HL-60/S4 (cell line): Measurements from ENCODE around the gene FAM32A.

Experiments
- in situ Hi-C: fragments of 300-500 bp; cut with MboI; formaldehyde crosslinking; loops from 2 replicates; pipeline ENCODE4 v1.14.3; 2022; ENCODE audit warnings: low sequenced_read_pairs

FAM32A gene

DNA sequence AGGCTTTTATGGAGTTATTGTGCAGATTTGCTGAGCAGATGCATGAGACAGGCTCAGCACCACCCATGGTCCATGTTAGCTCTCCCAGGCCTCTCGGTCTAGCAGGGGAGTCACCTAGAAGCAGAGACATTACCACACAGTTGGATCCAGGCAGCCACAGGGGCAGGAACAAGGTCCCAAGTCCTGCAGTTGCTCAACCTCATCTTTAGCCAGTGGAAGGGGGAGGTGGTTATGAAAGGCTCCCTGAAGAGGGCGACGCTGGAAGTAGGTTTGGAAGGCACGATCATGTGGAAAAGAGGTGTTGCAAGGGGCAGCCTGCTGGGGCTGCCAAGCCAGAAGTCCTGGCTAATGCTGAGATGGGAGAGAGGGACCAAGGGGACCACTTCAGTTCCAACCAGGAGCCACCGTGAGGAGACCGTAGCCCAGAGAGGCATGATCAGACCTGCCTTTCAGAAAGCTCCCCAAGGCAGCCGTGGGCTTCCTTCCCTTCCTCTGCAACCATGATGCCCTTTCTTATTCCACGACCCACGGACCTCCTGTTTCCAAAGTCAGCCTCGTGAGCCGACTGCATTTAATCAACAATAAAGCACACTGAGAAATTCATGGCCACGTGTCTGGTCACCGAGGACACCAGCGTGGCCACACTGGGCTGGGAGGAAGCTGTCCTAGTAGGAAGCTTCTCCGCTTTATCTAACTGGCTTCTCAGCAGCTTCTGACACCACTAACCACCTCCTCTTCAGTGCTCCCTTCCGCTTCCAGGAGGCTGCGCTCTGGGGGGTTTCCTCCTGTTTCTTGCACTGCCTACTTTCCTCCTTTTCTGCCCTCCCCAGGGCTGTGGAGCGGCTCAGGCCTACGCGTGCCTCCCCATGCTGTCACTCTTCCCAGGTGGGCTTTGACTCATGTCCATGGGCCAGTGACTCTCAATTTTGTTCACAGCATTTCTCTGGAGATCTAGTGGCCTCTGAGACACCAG lies 15.1 kb downstream of the FAM32A start:
- in situ Hi-C loops = no loop called here

DNA sequence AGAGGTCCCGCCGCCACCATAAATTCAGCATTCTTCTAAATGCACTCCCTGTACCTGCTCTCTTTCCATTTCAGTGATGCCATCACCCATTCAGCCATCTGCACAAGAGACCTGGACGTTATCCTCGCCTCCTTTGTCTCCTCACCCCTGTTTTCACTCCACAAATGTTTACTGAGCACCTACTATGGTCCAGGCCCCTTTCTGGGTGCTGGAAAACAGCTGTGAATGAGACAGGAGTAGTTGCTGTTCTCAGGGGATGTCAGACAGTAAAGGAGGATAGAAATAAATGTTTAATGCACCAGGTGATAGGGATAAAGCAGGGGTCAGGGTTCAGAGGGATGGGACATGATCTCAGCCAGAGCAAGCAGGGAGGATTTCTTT lies 15.8 kb downstream of the FAM32A start:
- in situ Hi-C loops = no loop called here

DNA sequence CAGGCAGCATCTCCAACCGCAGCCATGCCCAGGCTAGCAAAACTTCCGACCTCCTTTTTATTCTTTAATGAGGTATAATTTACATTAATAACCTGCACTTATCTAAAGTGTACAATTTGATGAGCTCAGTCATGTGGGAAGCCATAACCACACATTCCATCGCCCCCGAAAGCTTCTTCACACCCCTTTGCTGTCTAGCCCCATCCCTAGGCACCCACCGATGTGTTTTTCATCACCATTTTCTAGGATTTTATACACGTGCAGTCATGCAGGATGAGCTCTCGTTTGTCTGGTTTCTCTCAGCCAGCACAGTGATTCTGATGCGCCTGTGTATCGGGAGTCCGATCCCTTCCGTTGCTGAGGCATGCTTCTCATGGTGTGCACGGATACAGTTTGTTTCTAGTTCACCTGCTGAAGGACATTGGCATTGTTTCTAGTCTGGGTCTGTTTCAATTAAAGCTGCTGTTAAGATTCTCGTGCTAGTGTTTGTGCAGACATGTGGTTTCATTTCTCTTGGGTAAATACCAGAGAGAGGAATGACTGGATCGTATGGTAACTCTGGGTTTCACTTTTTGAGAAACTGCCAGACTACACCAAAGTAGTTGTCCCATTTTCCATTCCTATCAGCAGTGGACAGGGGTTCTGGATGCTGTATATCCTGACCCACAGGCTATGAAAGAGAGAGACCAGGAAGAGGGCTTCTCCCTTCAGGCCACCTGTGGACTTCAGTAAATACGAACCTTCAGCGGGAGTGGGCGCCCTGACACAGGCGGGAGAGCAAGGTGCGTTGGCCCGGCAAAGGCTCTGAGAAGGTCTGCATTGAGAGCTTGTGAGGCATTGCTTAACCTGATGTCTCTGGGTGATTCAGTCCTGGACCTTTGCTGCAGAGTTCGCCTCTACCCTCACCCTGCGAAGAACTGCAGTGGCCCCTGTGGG lies 17.4 kb downstream of the FAM32A start:
- in situ Hi-C loops = no loop called here

DNA sequence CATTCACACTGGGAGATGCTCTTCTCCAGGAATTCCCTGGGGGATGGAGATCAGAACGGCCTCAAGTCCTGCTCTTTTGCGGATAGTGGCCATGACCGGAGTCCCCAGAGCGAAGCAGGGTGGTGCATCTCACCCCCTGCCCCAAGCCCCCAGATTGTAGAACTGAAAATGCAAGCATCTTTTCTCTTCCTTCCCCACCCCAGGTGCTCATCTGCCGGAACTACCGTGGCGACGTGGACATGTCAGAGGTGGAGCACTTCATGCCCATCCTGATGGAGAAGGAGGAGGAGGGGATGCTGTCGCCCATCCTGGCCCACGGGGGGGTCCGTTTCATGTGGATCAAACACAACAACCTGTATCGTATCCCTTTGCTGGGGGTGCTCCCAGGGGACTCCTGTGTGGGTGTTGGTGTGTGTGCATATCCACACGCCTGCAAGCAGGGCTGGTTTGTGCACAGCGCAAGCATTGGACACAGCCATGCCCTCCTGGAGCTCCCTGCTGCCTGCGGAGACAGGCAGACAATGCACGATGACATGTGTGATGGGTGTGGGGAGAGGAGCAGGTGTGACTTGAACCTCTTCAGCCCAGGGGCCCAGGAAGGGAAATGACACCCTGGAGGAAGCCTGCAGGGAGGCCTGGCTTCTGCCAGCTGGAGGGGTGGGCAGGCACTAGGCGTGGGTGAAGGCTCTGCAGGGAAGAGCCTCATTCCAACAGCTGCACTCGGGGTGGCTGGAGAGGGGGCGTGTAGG lies 18.2 kb downstream of the FAM32A start:
- in situ Hi-C loops = no loop called here

DNA sequence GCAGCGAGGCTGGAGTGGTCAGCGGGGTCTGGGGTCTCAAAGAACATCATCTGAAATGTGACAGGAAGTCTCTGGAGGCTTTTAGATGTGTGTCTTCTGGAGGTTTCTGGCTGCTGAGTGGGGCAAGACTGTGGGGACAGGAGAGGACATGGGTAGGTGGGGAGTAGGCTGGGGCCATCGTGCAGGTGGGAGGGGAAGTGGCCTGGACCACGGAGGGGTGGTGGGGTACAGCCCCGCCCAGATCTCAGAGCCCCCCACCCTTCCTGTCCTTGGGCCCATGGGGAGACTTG lies 18.7 kb downstream of the FAM32A start:
- in situ Hi-C loops = no loop called here

DNA sequence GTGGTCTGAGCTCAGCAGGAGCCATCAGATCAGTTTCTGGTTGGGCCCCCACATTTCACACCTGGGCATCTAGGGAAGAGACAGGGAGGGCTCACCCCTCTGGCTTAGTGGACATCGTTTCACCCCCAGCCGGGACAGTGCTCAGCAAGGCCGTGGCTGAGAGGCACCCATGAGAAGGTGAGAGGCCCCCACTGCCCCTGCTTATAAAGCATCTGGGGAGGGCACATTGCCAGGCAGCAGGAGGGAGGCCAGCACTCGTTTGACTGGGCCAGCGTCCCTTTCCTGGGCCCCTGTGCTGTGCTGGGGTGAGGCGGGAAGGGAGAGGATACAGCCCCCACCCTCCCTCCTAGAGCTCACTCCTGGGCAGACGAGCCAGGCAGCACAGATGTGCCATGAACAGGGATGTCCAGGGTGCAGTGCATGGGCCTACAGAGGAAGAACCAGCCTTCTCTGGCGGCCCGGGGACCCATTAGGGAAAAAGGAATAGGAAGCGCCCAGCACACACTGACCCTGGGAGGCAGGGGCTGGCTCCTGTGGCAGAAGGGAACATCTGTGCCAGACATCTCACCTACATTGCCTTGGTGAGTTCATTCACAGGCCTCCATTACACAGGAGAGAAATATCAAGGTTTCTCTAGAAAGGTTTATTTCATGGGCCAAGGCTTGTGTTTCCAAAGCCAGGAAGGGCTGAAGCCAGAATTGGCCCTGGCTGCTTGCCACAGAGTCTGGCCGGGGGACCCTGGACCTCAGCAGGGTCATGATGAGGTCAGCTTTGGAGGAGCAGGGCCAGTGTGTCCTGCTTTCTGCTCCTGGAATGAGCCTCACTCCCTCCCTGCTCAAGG lies 20.2 kb downstream of the FAM32A start:
- in situ Hi-C loops = no loop called here

DNA sequence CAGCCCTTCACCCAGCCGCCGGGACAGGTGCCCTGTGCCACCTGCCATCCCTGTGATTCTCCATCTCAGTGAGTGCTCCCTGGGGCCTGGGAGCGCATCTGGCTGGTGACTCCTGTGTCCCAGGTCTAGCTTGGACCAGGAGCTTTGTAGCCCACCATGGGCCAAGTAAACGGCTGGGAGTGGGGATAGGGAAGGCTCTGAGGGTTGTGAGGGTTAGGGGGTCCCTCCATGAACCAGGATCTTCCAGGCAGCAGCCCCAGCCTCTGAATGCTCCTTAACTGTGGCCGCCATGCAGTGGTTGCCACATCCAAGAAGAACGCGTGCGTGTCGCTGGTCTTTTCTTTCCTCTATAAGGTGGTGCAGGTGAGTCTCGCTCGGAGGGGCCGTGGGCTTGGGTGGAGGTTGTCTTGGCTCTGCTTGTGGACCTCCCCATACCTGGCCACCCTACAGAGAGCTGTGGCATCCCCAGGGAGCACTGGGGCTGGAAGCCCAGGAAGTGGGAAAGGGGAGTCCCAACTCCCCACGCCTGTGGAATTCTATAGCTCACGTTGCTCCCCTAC lies 20.9 kb downstream of the FAM32A start:
- in situ Hi-C loops = no loop called here

DNA sequence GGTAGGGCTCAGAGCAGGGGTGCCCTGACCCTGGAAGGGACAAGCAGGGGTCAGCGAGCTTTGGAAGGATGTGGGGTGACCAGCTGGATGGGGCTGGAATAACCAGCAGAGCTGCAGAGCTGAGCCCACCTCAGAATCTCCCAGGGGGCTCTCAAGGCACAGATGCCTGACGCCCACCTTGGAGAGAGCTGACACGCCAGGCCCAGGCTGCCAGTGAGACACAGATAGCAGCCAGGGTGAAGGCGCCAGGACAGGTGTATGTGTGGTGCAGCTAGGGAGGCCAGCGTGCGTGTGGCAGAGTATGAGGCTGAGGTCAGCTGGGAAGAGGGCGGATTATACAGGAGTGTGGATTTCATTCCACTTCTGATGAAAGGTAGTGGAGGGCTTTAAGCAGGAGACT lies 21.4 kb downstream of the FAM32A start:
- in situ Hi-C loops = no loop called here

DNA sequence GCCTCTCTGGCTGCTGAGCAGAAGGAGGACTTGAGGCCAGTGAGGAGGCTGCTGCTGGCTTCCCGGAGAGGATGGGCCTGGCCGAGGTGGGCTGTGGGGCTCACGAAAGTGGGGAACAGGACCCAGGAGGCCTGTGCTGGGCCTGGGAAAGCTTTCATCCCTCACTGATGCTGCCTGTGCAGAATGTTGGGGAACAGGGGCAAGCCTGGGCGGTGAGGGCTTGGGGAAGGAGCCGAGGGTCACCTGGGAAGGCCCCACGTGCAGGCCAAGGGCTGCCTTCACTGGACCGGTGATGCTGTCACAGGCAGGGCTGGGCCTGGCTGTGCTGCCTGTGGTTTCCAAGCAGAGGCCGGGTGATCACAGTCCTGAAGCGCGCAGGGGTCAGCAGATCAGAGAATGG lies 21.9 kb downstream of the FAM32A start:
- in situ Hi-C loops = no loop called here

DNA sequence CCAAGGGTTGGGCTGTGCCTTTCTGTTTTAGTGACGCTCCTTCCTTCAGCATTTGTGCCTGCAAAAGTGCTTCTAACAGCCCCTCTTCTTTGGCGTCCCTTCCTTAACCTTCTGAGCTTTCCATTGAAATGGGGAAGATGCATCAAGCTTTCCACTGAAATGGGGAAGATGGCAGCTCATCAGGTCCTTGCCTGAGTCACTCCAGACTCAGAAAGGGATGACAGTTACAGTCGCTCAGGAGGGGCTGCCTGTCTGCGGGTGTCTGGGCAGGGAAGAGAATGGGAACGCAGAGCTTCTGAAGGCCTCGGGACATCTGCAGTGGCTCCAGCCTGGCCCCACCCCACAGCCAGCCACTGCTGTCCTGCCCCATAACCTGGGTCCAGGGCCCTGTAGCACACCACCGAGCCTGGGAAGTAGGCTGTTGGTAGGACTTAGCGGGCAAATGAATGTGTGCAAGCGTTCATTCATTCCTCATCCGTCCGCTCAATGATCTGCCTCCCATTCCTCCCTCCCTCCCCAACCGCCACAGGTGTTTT lies 22.3 kb downstream of the FAM32A start:
- in situ Hi-C loops = no loop called here

DNA sequence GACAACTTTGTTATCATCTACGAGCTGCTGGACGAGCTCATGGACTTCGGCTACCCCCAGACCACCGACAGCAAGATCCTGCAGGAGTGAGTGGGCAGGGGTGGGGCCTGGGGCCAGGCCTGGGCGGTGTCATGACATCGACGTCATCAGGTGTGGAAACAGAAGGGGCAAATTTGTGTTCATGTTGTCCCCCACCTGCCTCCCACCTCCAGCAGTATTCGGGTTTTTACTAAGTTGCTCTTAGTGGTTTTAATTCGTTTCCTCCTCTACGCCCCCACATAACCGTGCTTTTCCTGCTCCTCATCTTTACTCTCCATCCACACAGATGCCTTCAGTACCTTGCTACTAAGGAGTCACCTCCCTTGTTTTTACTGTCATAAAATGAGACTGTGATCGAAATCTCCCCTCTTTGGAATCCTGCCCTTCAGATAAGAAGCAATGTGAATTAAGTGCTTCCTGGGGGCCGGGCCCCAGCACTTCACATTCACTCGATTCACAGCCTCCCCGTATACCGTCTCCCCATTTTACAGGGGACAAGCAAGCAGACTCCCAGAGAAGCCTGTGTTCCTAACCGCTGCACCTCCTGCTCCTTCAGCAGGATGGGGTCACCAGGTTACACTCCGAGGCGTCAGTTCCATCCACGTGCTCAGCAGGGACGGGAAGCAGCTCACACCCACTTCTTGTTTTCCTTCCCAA lies 23.0 kb downstream of the FAM32A start:
- in situ Hi-C loops = no loop called here

DNA sequence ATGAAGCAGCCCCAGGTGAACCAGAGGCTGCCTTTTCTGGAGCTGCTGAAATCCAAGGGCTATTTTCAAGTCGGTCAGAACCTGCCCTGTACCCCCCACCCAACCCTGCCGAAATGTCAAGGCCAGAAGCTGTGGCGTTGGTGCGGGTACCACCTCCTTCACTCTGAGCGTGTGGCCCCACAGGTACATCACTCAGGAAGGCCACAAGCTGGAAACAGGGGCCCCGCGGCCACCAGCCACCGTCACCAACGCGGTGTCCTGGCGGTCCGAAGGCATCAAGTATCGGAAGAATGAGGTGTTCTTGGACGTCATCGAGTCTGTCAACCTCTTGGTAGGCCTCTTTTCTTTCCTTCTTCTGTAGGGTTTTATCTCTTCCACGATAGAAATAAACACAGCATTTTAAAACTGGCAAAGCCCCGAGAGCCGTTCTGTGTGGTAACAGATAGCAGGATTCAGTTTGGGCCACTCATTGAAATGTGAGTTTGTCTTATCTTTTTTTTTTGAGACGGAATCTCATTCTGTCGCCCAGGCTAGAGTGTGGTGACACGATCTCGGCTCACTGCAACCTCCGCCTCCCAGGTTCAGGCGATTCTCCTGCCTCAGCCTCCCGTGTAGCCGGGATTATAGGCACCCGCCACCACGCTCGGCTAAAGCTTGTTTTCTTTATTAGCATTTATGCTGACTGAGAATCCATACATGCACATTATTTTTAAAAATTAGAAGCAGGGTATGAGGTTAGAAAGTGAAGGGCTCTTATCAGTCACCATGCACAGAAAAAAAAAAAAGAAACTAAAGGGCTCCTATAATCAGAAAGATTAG lies 23.8 kb downstream of the FAM32A start:
- in situ Hi-C loops = no loop called here

DNA sequence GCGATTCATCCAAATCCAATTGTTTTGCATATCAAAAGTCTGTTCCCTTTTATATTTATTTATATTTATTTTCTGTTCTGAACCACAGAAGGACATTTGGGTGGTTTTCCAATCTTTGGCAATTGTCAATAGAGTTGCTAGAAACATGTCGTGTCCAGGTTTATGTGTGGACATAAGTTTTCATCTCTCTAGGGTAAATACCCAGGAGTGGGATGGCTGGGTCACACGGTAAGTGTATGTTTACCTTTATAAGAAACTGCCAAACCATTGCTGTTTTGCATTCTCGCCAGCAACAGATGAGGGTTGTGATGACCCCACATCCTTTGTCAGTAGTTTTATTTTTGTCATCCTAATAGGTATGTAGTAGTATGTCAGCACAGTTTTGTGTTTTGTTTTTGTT lies 25.0 kb downstream of the FAM32A start:
- in situ Hi-C loops = no loop called here

DNA sequence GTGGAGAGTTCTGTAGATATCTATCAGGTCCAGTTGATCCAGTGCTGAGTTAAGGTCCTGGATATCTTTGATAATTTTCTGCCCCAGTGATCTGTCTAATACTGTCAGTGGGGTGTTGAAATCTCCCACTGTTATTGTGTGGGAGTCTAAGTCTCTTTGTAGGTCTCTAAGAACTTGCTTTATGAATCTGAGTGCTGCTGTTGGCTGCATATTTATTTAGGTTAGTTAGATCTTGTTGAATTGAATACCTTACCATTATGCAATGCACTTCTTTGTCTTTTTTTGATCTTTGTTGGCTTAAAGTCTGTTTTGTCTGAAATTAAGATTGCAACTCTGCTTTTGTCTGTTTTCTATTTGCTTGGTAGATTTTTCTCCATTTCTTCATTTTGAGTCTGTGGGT lies 27.9 kb downstream of the FAM32A start:
- in situ Hi-C loops = no loop called here

DNA sequence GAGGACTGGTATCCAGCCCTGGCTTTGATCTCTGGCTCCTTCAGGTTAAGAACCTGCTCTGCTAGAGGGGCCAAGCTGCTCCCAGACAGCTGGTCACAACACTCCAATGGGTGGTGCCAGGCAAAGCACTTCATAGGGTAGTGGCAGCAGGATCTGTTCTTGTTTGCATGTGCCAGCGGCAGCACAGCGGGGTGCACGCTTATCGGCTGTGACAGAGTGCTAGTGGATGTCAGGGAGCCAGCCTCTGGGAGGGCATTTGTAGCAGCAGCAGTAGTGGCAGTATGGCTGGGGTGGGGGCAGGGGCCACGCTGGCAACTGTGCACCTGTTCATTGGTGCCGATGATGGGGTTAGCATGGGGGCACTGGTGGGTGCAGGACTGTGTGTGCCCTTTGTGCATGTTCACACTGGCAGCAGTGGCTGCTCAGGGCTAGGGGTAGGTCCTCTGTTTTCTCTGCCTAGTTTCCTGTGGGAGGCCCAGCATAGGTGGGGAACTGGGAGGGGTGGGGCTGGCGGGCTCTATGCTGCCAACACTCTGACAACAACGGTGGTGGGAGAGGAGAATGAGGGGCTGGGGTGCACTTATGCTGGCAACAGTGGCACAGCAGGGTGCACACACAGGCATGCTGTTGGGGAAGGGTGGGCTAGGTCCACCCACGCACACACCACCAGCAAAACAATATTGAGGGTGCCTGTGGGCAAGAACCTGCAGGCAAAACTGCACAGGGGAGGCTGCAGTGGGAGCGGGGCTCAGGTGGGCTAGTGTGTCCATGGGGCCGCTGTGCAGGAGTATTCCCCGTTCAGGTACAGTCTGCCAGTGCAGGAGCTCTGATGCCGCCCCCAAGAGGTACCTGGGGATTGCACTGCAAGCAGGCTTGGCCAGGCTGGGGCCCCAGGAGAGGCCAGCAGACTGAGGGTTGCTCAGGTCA lies 31.8 kb downstream of the FAM32A start:
- in situ Hi-C loops = no loop called here

DNA sequence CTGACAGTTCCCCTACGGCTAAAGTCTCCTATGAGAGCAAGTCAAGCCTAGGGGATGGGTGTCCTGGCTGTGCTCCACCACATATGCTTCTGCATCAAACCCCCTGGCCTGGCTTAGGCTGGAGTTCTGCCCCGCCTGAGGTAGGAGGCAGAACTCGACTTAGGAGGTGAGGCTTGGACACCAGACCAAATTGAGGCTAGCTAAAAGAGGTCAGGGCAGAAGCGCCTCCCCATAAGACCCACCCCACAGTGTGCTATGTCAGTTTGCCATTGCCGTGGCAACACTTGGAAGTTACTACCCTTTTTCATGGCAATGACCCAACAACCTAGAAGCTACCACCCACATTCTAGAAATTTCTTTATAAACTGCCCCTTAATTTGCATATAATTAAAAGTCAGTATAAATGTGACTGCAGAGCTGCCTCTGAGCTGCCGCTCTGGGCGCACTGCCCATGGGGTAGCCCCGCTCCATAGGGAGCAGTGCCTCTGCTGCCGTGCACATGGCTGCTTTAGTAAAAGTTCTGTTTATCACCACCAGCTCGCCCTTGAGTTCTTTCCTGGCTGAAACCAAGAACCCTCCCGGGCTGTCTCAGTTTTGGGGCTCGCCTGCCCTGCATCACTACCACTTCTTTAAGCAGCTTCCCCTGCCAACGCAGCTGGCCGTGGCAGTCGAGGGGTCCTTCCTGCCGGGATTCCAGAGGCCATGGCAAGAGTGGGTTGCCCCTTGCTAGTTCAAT lies 32.7 kb downstream of the FAM32A start:
- in situ Hi-C loops = no loop called here

DNA sequence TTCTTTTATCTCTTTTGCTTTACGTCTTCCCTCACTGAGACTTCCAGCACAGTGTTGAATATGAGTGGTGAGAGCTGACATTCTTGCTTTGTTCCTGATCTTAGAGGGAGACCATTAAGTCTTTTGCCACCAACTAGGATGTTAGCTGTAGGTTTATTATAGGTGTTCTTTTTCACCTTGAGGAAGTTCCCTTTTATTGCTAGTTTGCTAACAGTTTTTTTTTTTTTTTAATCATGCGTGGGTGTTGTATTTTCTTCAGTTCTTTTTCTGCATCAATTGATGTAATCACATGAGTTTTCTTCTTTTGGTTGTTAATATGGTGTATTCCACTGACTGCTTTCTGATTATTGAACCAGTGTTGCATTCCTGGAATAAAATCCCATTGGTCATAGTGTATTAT lies 33.6 kb downstream of the FAM32A start:
- in situ Hi-C loops = no loop called here
